Heart left ventricle (tissue), 16 donors: Measurements from ENCODE around the gene DCAF10. TPM values are rescaled to one million over a fixed set of nuclear protein-coding genes. Genes with fewer than 3 reads are reported as not detected.
A peak's percentile ranks its signal among the peaks of the same experiment; 100 is the strongest.

ENCODE experiments used
- ATAC-seq, 4 donors: fragments of 200-7000 bp; cut with Tn5 transposase; one replicate each; pipeline ENCODE4 v1.9.1; 2020 to 2022; ENCODE audit warnings: moderate library complexity in 4 of 4, mild to moderate bottlenecking in 3 of 4, moderate number of reproducible peaks in 1 of 4
- DNase-seq, 5 donors: peaks; one replicate each; pipeline ENCODE4 v3.0.0-alpha.2; 2020
- H3K27ac ChIP-seq, 12 donors: fragments of 200-600 bp; sonication (generic) in 4 of 12; one replicate each; pipeline versions ENCODE4 v1.5.0 to v1.8.0; 2016 to 2022; ENCODE audit warnings: mild to moderate bottlenecking in 2 of 12
- H3K27me3 ChIP-seq, 9 donors: fragments of 200-600 bp; sonication (generic) in 2 of 9; one replicate each; pipeline versions ENCODE4 v1.5.1 to v1.8.0; 2016 to 2022; ENCODE audit warnings: mild to moderate bottlenecking in 3 of 9
- H3K36me3 ChIP-seq, 9 donors: fragments of 200-600 bp; sonication (generic) in 2 of 9; one replicate each; pipeline versions ENCODE4 v1.5.0 to v1.8.0; 2018 to 2022; ENCODE audit warnings: mild to moderate bottlenecking in 2 of 9
- H3K4me1 ChIP-seq, 12 donors: fragments of 200-600 bp; sonication (generic) in 4 of 12; one replicate each; pipeline versions ENCODE4 v1.5.0 to v1.8.0; 2016 to 2022; ENCODE audit warnings: mild to moderate bottlenecking in 3 of 12
- H3K4me3 ChIP-seq, 12 donors: fragments of 200-600 bp; sonication (generic) in 4 of 12; one replicate each; pipeline versions ENCODE4 v1.5.0 to v1.8.0; 2017 to 2022; ENCODE audit warnings: mild to moderate bottlenecking in 9 of 12, moderate library complexity in 4 of 12
- H3K9me3 ChIP-seq, 12 donors: fragments of 200-600 bp; sonication (generic) in 4 of 12; one replicate each; pipeline versions ENCODE4 v1.5.0 to v1.8.0; 2016 to 2022; ENCODE audit warnings: mild to moderate bottlenecking in 1 of 12
- CTCF ChIP-seq, 12 donors: fragments of 200-600 bp; sonication (generic) in 4 of 12; IDR thresholded peaks; one replicate each; pipeline versions ENCODE4 v1.5.0 to v1.8.0; 2018 to 2022; ENCODE audit warnings: antibody characterized with exemption in 12 of 12, mild to moderate bottlenecking in 5 of 12
- POLR2A ChIP-seq, 2 donors: fragments of 450-650 bp; IDR thresholded peaks; one replicate each; pipeline ENCODE4 v1.6.1; 2017; ENCODE audit warnings: antibody characterized with exemption in 2 of 2, mild to moderate bottlenecking in 2 of 2, moderate library complexity in 2 of 2
- WGBS, 4 donors: extraction: QIAGEN DNeasy Blood & Tissue Kit in 2 of 4; methylation state at CpG; one replicate each; pipeline versions ENCODE4 v1.1.5 to v1.1.7; 2013 to 2018; 5-methylcytosine and 5-hydroxymethylcytosine counted together
- intact Hi-C, 10 donors: fragments of 100-400 bp; cut with DNase I; formaldehyde crosslinking; loops; one replicate each; pipeline versions ENCODE4 v1.11.1 to v1.14.2; 2022
- polyA plus RNA-seq, 2 donors: library from polyadenylated mRNA; stranded (reverse); fragments of 200-250 nt; gene quantifications; one replicate each; pipeline ENCODE4 v1.2.3, GENCODE V29; 2013
- total RNA-seq, 9 donors: library from RNA; depleted of rRNA in 2 of 9; stranded (reverse); fragments of >200 nt in 2 of 9; fragmentation: NEBNext Ultra II Directional in 3 of 9; extraction: Animal tissue kit (Norgen Biotek cat#: 25700) in 3 of 9; gene quantifications; one replicate each; pipeline versions ENCODE4 v1.1.0 to v1.2.4, GENCODE V29; 2016 to 2023
- donor health status: ischemic (EF 13 %, LVEDD 7.1; RV severe dilation, severe dysfunction).
- donor health status: healthy with polysubstance abuse.
- donor health status: DM: no; HTN: yes; CAD: no.
- donor health status: DM: no; HTN: no; CAD: no.
- donor health status: ischemic (EF 25% LVEDD 6.9; RV normal size, moderate dysfunction).
- donor health status: ischemic (EF 25% LVEDD 5.7; RV mildly dilated, moderate dysfunction).
- donor health status: healthy.
- donor health status: DM: yes; HTN: yes; CAD: no.
- donor health status: ischemic (EF 35%, LVEDD 5.7; RV mildly dilated, moderate dysfunction).
- donor health status: nonischemic (EF 11% LVEDD 7.7; RV severe dilation, severe dysfunction).
- donor health status: DM: yes; HTN: yes; CAD: no.
- donor health status: PGD.
- donor health status: ischemic (EF 29% LVEDD 5.4; RV normal size, mild dysfunction).
- donor health status: nonischemic (EF 23%, LVEDD 6.1; RV moderate dilation, normal function).

DCAF10 gene
- total and polyA plus RNA-seq, 11 donors = 5.0 to 24.3 (median 19.8) TPM

GRCh38 chr9:37840560-37841194 lies 40.1 kb downstream of the DCAF10 start:
- no peak for TF ChIP-seq POLR2A (IDR thresholded peaks at IDR 0.05)
- no peak for TF ChIP-seq CTCF (IDR thresholded peaks at IDR 0.05)
- Histone ChIP-seq H3K4me1 (peaks cover 0 to 8% (median 0%) of the 10 kb centered on the region in 12 donors), H3K4me3 (no peak overlapping the region), H3K27ac (no peak overlapping the region), H3K36me3 (peaks cover 0 to 23% (median 5%) of the 10 kb centered on the region in 9 donors), H3K9me3 (no peaks in the 10 kb centered on the region), H3K27me3 (no peaks in the 10 kb centered on the region)
- ATAC-seq (no peak), DNase-seq (no peak)
- intact Hi-C loops = no loop called here
- WGBS, 4 donors = 94 to 95% (median 94%) methylated on average over 4 of the region's 4 CpGs

GRCh38 chr9:37852222-37852621 lies 51.6 kb downstream of the DCAF10 start:
- Histone ChIP-seq H3K36me3 (peaks cover 0 to 36% (median 16%) of the 10 kb centered on the region in 9 donors), H3K9me3 (no peaks in the 10 kb centered on the region)
- DNase-seq = no peak

GRCh38 chr9:37856551-37856950 lies 56.0 kb downstream of the DCAF10 start:
- 95 to 98% (median 97%) methylated on average over 1 of the region's 1 CpG for WGBS, 4 donors
- H3K4me1 ChIP-seq = no peaks in the 10 kb centered on the region
- TF ChIP-seq CTCF (IDR thresholded peaks at IDR 0.05) (no peak), POLR2A (IDR thresholded peaks at IDR 0.05) (no peak)

More at GRCh38 chr9:37852222-37852621, 51.6 kb downstream of the DCAF10 start:
- no peaks in the 10 kb centered on the region for H3K27me3 ChIP-seq
- H3K4me1 ChIP-seq = no peaks in the 10 kb centered on the region
- ATAC-seq = no peak
- 94 to 100% (median 97%) methylated on average over 2 of the region's 2 CpGs for WGBS, 4 donors
- H3K27ac ChIP-seq = no peak overlapping the region
- intact Hi-C loops = no loop called here
- H3K4me3 ChIP-seq = no peak overlapping the region
- TF ChIP-seq POLR2A (IDR thresholded peaks at IDR 0.05) (no peak), CTCF (IDR thresholded peaks at IDR 0.05) (no peak)

GRCh38 chr9:37859043-37859442 lies 58.4 kb downstream of the DCAF10 start:
- 88 to 100% (median 94%) methylated on average over 1 of the region's 1 CpG for WGBS, 4 donors
- Histone ChIP-seq H3K9me3 (no peaks in the 10 kb centered on the region), H3K4me1 (no peaks in the 10 kb centered on the region), H3K27ac (no peak overlapping the region), H3K36me3 (peaks cover 0 to 89% (median 63%) of the 10 kb centered on the region in 9 donors), H3K4me3 (no peak overlapping the region), H3K27me3 (no peaks in the 10 kb centered on the region)
- TF ChIP-seq CTCF (IDR thresholded peaks at IDR 0.05) (peak in 1 of 12 donors; percentile 7), POLR2A (IDR thresholded peaks at IDR 0.05) (no peak)
- ATAC-seq (no peak), DNase-seq (no peak)
- intact Hi-C loops = no loop called here

More at GRCh38 chr9:37856551-37856950, 56.0 kb downstream of the DCAF10 start:
- Histone ChIP-seq H3K4me3 (no peak overlapping the region), H3K9me3 (no peaks in the 10 kb centered on the region), H3K36me3 (peaks cover 0 to 74% (median 54%) of the 10 kb centered on the region in 9 donors), H3K27me3 (no peaks in the 10 kb centered on the region), H3K27ac (no peak overlapping the region)
- ATAC-seq (no peak), DNase-seq (no peak)
- intact Hi-C loops = no loop called here
